NOMO-1 treated with DMSO at 0.1 percent for 48 hours (cell line): ENCODE measurements around the gene ALKBH6.

ENCODE experiments used
- DNase-seq: peaks from one replicate; lab custom pipeline; 2025; ENCODE audit not compliant: unreplicated experiment; lab: John Stamatoyannopoulos, UW

The ALKBH6 gene

GRCh38 chr19:36030264-36031148 lies 16.5 kb upstream of the ALKBH6 start:
- no peak for DNase-seq

- no peak for DNase-seq
These were observed 14.5 kb upstream of the ALKBH6 start for GRCh38 chr19:36028313-36029041.

- DNase-seq = no peak
These were observed 13.7 kb upstream of the ALKBH6 start for GRCh38 chr19:36027696-36028095.

GRCh38 chr19:36026091-36026876 lies 12.3 kb upstream of the ALKBH6 start:
- no peak for DNase-seq

- no peak for DNase-seq
These were observed 11.5 kb upstream of the ALKBH6 start for GRCh38 chr19:36025541-36025940.

GRCh38 chr19:36023432-36023831 lies 9.4 kb upstream of the ALKBH6 start:
- no peak for DNase-seq

GRCh38 chr19:36019061-36019670 lies 5.2 kb upstream of the ALKBH6 start:
- no peak for DNase-seq

GRCh38 chr19:36013280-36014011 lies 567 bp downstream of the ALKBH6 start:
- no peak for DNase-seq

GRCh38 chr19:36010402-36010801 lies 3.6 kb downstream of the ALKBH6 start:
- no peak for DNase-seq

GRCh38 chr19:36009633-36010379 lies 4.2 kb downstream of the ALKBH6 start:
- DNase-seq = no peak

- DNase-seq = no peak
These were observed 4.8 kb downstream of the ALKBH6 start for GRCh38 chr19:36009220-36009619.

- DNase-seq = no peak
These were observed 5.6 kb downstream of the ALKBH6 start, which contains the start of gene SYNE4 for GRCh38 chr19:36008336-36008978. SYNE4 (minus strand) TSS chr19:36008813; CDS start chr19:36008681, 132 bp downstream.

GRCh38 chr19:36006955-36007354 lies 7.1 kb downstream of the ALKBH6 start:
- no peak for DNase-seq

- DNase-seq = no peak
These were observed 10.7 kb downstream of the ALKBH6 start for GRCh38 chr19:36003284-36003683.

GRCh38 chr19:36001605-36002004 lies 12.4 kb downstream of the ALKBH6 start:
- DNase-seq = no peak

GRCh38 chr19:35996777-35997176 lies 17.2 kb downstream of the ALKBH6 start:
- no peak for DNase-seq

- DNase-seq = peak; percentile 94
These were observed 18.7 kb downstream of the ALKBH6 start, which contains the start of gene SDHAF1 for GRCh38 chr19:35995048-35995993. SDHAF1 (plus strand) TSS chr19:35995188; CDS start chr19:35995275, 87 bp downstream.
